Measurements from ENCODE around the gene RUSC1. TPM values are rescaled to one million over a fixed set of nuclear protein-coding genes. Genes with fewer than 3 reads are reported as not detected.

The RUSC1 gene
- total RNA-seq, 1 donor, result 15.6 TPM

DNA sequence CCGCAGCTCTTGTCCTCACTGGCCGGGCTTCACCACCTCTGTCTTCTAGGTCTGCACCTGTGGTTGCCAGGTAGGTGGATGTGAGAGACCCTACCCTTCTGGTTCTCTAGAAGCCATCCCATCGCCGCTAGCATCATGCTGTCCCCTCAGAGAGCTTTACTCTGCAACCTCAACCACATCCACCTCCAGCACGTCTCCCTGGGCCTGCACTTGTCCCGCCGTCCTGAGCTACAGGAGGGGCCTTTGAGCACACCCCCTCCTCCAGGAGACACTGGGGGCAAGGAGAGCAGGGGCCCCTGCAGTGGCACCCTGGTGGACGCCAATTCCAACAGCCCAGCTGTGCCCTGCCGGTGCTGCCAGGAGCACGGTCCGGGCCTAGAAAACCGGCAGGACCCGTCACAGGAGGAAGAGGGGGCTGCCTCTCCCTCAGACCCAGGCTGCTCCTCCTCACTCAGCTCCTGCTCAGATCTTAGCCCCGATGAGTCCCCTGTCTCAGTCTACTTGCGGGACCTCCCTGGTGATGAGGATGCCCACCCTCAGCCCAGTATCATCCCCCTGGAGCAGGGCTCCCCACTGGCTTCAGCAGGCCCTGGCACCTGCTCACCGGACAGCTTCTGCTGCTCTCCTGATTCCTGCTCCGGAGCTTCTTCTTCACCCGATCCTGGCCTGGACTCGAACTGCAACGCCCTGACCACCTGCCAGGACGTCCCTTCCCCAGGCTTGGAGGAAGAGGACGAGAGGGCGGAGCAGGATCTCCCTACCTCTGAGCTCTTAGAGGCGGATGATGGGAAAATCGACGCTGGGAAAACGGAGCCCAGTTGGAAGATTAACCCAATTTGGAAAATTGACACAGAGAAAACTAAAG lies 1.2 kb downstream of the RUSC1 start:
- Histone ChIP-seq H3K27me3 (ENCODE audit: insufficient read depth, low read length) (no peaks in the 10 kb centered on the region), H3K9me3 (ENCODE audit: low read depth, low read length) (no peaks in the 10 kb centered on the region), H4K20me1 (ENCODE audit: insufficient read depth, low read length) (peaks cover 27% of the 10 kb centered on the region), H3K79me2 (ENCODE audit: insufficient read depth, low read length) (peaks cover 28% of the 10 kb centered on the region), H3K4me3 (ENCODE audit: insufficient read depth, low read length) (peak overlapping the region; percentile 86), H3K4me1 (ENCODE audit: insufficient read depth, low read length) (peaks cover 27% of the 10 kb centered on the region), H2AFZ (ENCODE audit: low read length) (peak overlapping the region; percentile 56), H3K36me3 (ENCODE audit: insufficient read depth, low read length) (peaks cover 20% of the 10 kb centered on the region), H3K27ac (ENCODE audit: low read depth, low read length) (peak overlapping the region; percentile 72), H3K4me2 (ENCODE audit: insufficient read depth, low read length) (peak overlapping the region; percentile 99)
- TF ChIP-seq, protein P1, sequence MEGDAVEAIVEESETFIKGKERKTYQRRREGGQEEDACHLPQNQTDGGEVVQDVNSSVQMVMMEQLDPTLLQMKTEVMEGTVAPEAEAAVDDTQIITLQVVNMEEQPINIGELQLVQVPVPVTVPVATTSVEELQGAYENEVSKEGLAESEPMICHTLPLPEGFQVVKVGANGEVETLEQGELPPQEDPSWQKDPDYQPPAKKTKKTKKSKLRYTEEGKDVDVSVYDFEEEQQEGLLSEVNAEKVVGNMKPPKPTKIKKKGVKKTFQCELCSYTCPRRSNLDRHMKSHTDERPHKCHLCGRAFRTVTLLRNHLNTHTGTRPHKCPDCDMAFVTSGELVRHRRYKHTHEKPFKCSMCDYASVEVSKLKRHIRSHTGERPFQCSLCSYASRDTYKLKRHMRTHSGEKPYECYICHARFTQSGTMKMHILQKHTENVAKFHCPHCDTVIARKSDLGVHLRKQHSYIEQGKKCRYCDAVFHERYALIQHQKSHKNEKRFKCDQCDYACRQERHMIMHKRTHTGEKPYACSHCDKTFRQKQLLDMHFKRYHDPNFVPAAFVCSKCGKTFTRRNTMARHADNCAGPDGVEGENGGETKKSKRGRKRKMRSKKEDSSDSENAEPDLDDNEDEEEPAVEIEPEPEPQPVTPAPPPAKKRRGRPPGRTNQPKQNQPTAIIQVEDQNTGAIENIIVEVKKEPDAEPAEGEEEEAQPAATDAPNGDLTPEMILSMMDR (IDR thresholded peaks at IDR 0.05; ENCODE audit: extremely low read depth, low read depth, low read length), result no peak
- peak; percentile 84 for DNase-seq (ENCODE audit: insufficient read length, low spot score, missing footprints)

GRCh38 chr1:155322571-155322952 lies 1.9 kb downstream of the RUSC1 start:
- peak; percentile 81 for DNase-seq (ENCODE audit: insufficient read length, low spot score, missing footprints)
- Histone ChIP-seq H3K36me3 (ENCODE audit: insufficient read depth, low read length) (peaks cover 27% of the 10 kb centered on the region), H3K79me2 (ENCODE audit: insufficient read depth, low read length) (peaks cover 29% of the 10 kb centered on the region), H3K4me2 (ENCODE audit: insufficient read depth, low read length) (peak overlapping the region; percentile 99), H3K9me3 (ENCODE audit: low read depth, low read length) (no peaks in the 10 kb centered on the region), H3K27me3 (ENCODE audit: insufficient read depth, low read length) (no peaks in the 10 kb centered on the region), H3K4me3 (ENCODE audit: insufficient read depth, low read length) (peak overlapping the region; percentile 86), H4K20me1 (ENCODE audit: insufficient read depth, low read length) (peaks cover 27% of the 10 kb centered on the region), H3K4me1 (ENCODE audit: insufficient read depth, low read length) (peaks cover 27% of the 10 kb centered on the region), H3K27ac (ENCODE audit: low read depth, low read length) (peak overlapping the region; percentile 72), H2AFZ (ENCODE audit: low read length) (peak overlapping the region; percentile 56)
- TF ChIP-seq, protein P1 (IDR thresholded peaks at IDR 0.05; ENCODE audit: extremely low read depth, low read depth, low read length), result no peak

- peaks cover 27% of the 10 kb centered on the region for H4K20me1 ChIP-seq (ENCODE audit: insufficient read depth, low read length)
- H3K79me2 ChIP-seq (ENCODE audit: insufficient read depth, low read length), result peaks cover 35% of the 10 kb centered on the region
- peak overlapping the region; percentile 72 for H3K27ac ChIP-seq (ENCODE audit: low read depth, low read length)
- TF ChIP-seq, protein P1 (IDR thresholded peaks at IDR 0.05; ENCODE audit: extremely low read depth, low read depth, low read length), result peak; percentile 77
- peaks cover 28% of the 10 kb centered on the region for H3K36me3 ChIP-seq (ENCODE audit: insufficient read depth, low read length)
- H3K4me2 ChIP-seq (ENCODE audit: insufficient read depth, low read length), result peak overlapping the region; percentile 99
- no peaks in the 10 kb centered on the region for H3K9me3 ChIP-seq (ENCODE audit: low read depth, low read length)
- no peaks in the 10 kb centered on the region for H3K27me3 ChIP-seq (ENCODE audit: insufficient read depth, low read length)
- peak overlapping the region; percentile 23 for H2AFZ ChIP-seq (ENCODE audit: low read length)
- DNase-seq (ENCODE audit: insufficient read length, low spot score, missing footprints), result peak; percentile 98
- H3K4me1 ChIP-seq (ENCODE audit: insufficient read depth, low read length), result peaks cover 27% of the 10 kb centered on the region
- H3K4me3 ChIP-seq (ENCODE audit: insufficient read depth, low read length), result peak overlapping the region; percentile 86
Observed at GRCh38 chr1:155322953-155323728, 2.4 kb downstream of the RUSC1 start.

DNA sequence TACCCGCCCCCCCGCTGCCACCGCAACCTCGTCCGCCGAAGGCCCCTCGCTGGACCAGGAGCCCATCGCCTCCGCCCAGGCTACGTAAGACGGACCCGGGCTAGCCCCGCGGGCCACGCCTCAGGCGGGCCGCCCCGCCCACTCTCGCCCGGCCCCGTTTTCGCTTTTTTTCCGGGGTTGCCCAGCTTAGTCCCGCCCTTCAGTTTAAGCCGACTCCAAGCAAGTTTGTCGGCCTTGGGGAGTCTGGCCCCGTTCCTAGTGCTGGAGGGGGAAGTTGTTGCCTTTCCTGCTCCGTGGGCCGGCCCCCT lies 3.0 kb downstream of the RUSC1 start:
- TF ChIP-seq, protein P1 (IDR thresholded peaks at IDR 0.05; ENCODE audit: extremely low read depth, low read depth, low read length), result no peak
- H3K27me3 ChIP-seq (ENCODE audit: insufficient read depth, low read length), result no peaks in the 10 kb centered on the region
- peak; percentile 97 for DNase-seq (ENCODE audit: insufficient read length, low spot score, missing footprints)
- H3K36me3 ChIP-seq (ENCODE audit: insufficient read depth, low read length), result peaks cover 24% of the 10 kb centered on the region
- H3K9me3 ChIP-seq (ENCODE audit: low read depth, low read length), result no peaks in the 10 kb centered on the region
- peaks cover 27% of the 10 kb centered on the region for H3K4me1 ChIP-seq (ENCODE audit: insufficient read depth, low read length)
- peak overlapping the region; percentile 70 for H3K27ac ChIP-seq (ENCODE audit: low read depth, low read length)
- H3K79me2 ChIP-seq (ENCODE audit: insufficient read depth, low read length), result peaks cover 35% of the 10 kb centered on the region
- H4K20me1 ChIP-seq (ENCODE audit: insufficient read depth, low read length), result peaks cover 27% of the 10 kb centered on the region
- peak overlapping the region; percentile 86 for H2AFZ ChIP-seq (ENCODE audit: low read length)
- peak overlapping the region; percentile 99 for H3K4me2 ChIP-seq (ENCODE audit: insufficient read depth, low read length)
- H3K4me3 ChIP-seq (ENCODE audit: insufficient read depth, low read length), result peak overlapping the region; percentile 86

Measured in osteoblast (primary cell).